ENCODE data around the gene GDPD4. TPM values are rescaled to one million over a fixed set of nuclear protein-coding genes. Genes with fewer than 3 reads are reported as not detected.
"Not testable (repeated sequence)": the region's sequence is repeated elsewhere in the genome, so short reads cannot be mapped to it uniquely, and the experiment has no call there.

GDPD4 gene
- total RNA-seq, 2 experiments from 2014 or later, result not detected

DNA sequence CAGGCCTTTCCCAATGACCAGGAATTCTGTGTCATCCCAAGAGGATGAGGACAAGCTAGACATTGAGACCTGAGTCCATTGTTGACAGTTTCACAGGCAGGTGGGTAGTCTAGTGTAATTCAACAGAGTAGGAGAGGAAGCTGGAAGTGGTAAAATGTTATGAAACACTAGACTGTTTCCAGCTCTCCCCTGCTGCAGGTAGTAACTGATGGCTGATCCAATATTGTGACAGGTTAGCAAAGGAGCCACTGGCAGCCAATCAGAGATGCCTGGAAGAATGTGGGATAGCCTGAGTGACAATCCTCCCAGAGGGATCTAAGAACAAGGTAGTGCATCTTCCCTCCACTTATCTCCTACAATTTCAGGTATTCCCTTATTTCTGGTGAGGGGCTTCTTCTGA, 10.6 kb upstream of the GDPD4 start:
- H3K9me3 Mint-ChIP-seq, result no peaks in the 10 kb centered on the region
- ChIA-PET CTCF (interaction anchor here (0.6 to 1.0 kb wide), 2 partner anchors 29 to 80 kb away, joined by 3 to 4 read pairs; no protein-coding TSS in a partner anchor), POLR2A (no interaction called here)
- no peaks in the 10 kb centered on the region for H3K36me3 Mint-ChIP-seq (ENCODE audit: low read depth)
- H3K4me3 Mint-ChIP-seq, result no peak overlapping the region
- DNase-seq, result no peak
- H3K27me3 Mint-ChIP-seq, result peaks cover 15% of the 10 kb centered on the region
- H3K27ac Mint-ChIP-seq, result no peak overlapping the region
- no peaks in the 10 kb centered on the region for H3K4me1 Mint-ChIP-seq

DNA sequence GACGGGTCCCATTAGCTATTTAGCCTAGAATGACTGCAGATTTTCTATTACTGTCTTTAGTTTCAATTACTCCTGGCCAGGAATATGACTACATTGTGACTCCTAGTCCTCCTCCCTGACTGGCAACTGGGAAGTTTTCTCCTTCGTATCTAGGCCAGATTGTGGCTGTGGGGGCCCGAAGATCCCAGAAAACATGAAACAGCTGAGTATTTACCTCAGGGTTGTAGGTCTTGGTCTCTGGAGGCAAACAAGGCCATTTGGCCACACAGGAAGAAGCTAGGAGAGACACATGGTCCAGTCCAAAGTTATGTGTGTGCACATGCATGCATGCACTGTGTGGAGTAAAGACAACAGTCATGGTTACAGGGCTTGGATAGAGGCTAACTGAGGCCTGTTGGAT, 10.2 kb upstream of the GDPD4 start:
- no peaks in the 10 kb centered on the region for H3K36me3 Mint-ChIP-seq (ENCODE audit: low read depth)
- no peaks in the 10 kb centered on the region for H3K4me1 Mint-ChIP-seq
- POLR2A ChIA-PET, result no interaction called here
- CTCF ChIA-PET, result interaction anchor here (0.6 to 1.0 kb wide), 2 partner anchors 29 to 80 kb away, joined by 3 to 4 read pairs; no protein-coding TSS in a partner anchor
- no peak overlapping the region for H3K27ac Mint-ChIP-seq
- no peak overlapping the region for H3K4me3 Mint-ChIP-seq
- DNase-seq, result no peak
- no peaks in the 10 kb centered on the region for H3K9me3 Mint-ChIP-seq
- H3K27me3 Mint-ChIP-seq, result peaks cover 15% of the 10 kb centered on the region

DNA sequence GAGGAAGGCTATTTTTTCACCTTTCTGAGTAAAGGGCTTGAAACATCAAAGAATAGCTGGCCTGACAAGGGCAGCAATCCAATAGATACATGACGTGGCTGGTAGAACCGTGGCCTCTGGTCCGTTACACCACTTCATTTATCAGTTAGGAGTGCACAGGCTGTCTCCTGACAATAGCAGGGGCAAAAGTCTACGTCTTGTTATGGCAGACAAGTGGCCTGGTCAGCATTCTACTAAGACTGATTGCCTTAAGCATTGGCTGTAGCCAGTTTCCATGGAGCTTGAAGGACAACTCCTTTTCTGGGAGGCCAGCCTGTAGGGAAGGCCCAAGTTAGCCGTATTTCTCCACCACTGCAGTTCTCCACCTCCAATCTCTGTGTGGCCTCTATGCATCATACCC, 9.2 kb upstream of the GDPD4 start:
- ChIA-PET POLR2A (no interaction called here), CTCF (no interaction called here)
- peaks cover 10% of the 10 kb centered on the region for H3K27me3 Mint-ChIP-seq
- no peaks in the 10 kb centered on the region for H3K4me1 Mint-ChIP-seq
- no peaks in the 10 kb centered on the region for H3K9me3 Mint-ChIP-seq
- DNase-seq, result no peak
- no peak overlapping the region for H3K27ac Mint-ChIP-seq
- no peak overlapping the region for H3K4me3 Mint-ChIP-seq
- H3K36me3 Mint-ChIP-seq (ENCODE audit: low read depth), result no peaks in the 10 kb centered on the region

- no peak for DNase-seq
- Mint-ChIP-seq H3K4me1 (no peaks in the 10 kb centered on the region), H3K27me3 (peaks cover 7% of the 10 kb centered on the region), H3K27ac (no peak overlapping the region), H3K36me3 (ENCODE audit: low read depth) (no peaks in the 10 kb centered on the region), H3K9me3 (no peaks in the 10 kb centered on the region), H3K4me3 (no peak overlapping the region)
- ChIA-PET POLR2A (no interaction called here), CTCF (no interaction called here)
Measured at GRCh38 chr11:77309401-77310085, 8.1 kb upstream of the GDPD4 start.

GRCh38 chr11:77308838-77309237, 7.4 kb upstream of the GDPD4 start:
- no peaks in the 10 kb centered on the region for H3K9me3 Mint-ChIP-seq
- H3K36me3 Mint-ChIP-seq (ENCODE audit: low read depth), result no peaks in the 10 kb centered on the region
- no peak for DNase-seq
- CTCF ChIA-PET, result no interaction called here
- no peak overlapping the region for H3K4me3 Mint-ChIP-seq
- no peaks in the 10 kb centered on the region for H3K4me1 Mint-ChIP-seq
- H3K27me3 Mint-ChIP-seq, result peaks cover 7% of the 10 kb centered on the region
- POLR2A ChIA-PET, result no interaction called here
- no peak overlapping the region for H3K27ac Mint-ChIP-seq

GRCh38 chr11:77303328-77303727, 1.8 kb upstream of the GDPD4 start:
- ChIA-PET CTCF (no interaction called here), POLR2A (no interaction called here)
- Mint-ChIP-seq H3K4me1 (no peaks in the 10 kb centered on the region), H3K27me3 (peaks cover 7% of the 10 kb centered on the region), H3K4me3 (no peak overlapping the region), H3K27ac (no peak overlapping the region), H3K36me3 (ENCODE audit: low read depth) (no peaks in the 10 kb centered on the region), H3K9me3 (no peaks in the 10 kb centered on the region)
- no peak for DNase-seq

DNA sequence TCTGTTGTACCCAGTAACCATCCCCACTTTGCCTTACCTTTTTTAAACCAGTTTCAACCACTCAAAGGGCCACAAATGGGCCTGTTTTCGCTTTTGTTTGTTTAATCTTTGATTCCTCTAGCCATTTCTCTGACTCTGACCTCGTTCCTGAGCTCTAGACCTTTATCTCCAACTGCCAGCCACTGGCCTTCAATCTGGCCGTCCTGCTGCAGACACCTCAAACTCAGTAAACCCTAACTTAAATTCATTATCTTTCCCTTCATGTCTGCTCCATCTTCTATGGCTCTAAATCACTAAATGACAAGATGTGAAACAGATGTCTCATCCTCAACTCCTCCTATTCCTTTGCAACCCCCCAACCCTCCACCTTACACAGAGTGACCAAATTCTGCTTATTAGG, 1.3 kb upstream of the GDPD4 start:
- peaks cover 4% of the 10 kb centered on the region for H3K27me3 Mint-ChIP-seq
- no peak overlapping the region for H3K27ac Mint-ChIP-seq
- no peaks in the 10 kb centered on the region for H3K9me3 Mint-ChIP-seq
- ChIA-PET CTCF (no interaction called here), POLR2A (no interaction called here)
- H3K4me1 Mint-ChIP-seq, result no peaks in the 10 kb centered on the region
- H3K36me3 Mint-ChIP-seq (ENCODE audit: low read depth), result no peaks in the 10 kb centered on the region
- H3K4me3 Mint-ChIP-seq, result no peak overlapping the region
- no peak for DNase-seq

GRCh38 chr11:77300695-77301094, 791 bp downstream of the GDPD4 start:
- H3K4me1 Mint-ChIP-seq, result no peaks in the 10 kb centered on the region
- no peaks in the 10 kb centered on the region for H3K36me3 Mint-ChIP-seq (ENCODE audit: low read depth)
- CTCF ChIA-PET, result no interaction called here
- no peak overlapping the region for H3K4me3 Mint-ChIP-seq
- no peak for DNase-seq
- H3K27ac Mint-ChIP-seq, result no peak overlapping the region
- no peaks in the 10 kb centered on the region for H3K27me3 Mint-ChIP-seq
- POLR2A ChIA-PET, result no interaction called here
- no peaks in the 10 kb centered on the region for H3K9me3 Mint-ChIP-seq

DNA sequence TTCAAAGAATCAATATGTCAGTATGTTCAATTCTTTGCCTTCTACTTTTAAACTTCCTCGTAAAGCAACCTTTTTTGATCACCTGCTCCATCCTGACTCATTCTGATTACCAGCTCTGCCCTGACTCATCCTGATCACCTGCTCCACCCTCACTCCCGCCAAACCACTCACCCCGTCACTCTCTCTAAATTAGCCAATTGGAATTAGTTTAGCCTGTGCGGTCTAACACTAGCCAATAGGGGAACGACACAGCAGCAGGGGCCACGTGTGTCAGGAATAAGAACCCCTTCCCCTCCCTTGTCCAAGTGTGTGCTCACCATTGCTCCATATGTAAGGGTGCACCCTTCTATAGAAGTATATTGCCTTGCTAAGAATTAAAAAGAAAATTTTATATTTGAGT, 1.5 kb downstream of the GDPD4 start:
- H3K27ac Mint-ChIP-seq; H3K4me1 Mint-ChIP-seq; H3K4me3 Mint-ChIP-seq; H3K9me3 Mint-ChIP-seq; H3K27me3 Mint-ChIP-seq; DNase-seq; POLR2A ChIA-PET; H3K36me3 Mint-ChIP-seq (ENCODE audit: low read depth); CTCF ChIA-PET: not testable (repeated sequence)

- Mint-ChIP-seq H3K4me3 (no peak overlapping the region), H3K36me3 (ENCODE audit: low read depth) (no peaks in the 10 kb centered on the region), H3K27me3 (peaks cover 2% of the 10 kb centered on the region), H3K27ac (no peak overlapping the region), H3K4me1 (no peaks in the 10 kb centered on the region), H3K9me3 (no peaks in the 10 kb centered on the region)
- CTCF ChIA-PET, result no interaction called here
- no peak for DNase-seq
- POLR2A ChIA-PET, result no interaction called here
Measured at GRCh38 chr11:77299528-77299993, 1.9 kb downstream of the GDPD4 start.

DNA sequence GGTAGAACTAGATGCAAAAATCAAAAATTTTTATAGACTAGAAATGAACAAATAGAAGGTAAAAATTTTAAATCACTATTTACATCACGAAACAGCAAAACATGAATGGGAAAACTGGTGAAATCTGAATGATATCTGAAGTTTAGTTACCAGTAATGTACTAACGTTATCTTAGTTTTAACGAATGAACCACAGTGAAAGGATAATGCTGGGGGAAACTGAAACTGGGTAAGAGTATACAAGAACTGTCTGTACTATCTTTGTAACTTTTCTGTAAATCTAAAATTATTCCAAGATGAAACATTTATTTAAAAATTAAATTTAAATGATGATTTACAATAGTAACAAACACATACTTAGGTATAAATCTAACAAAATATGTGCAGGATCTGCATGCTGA, 7.4 kb downstream of the GDPD4 start:
- no peaks in the 10 kb centered on the region for H3K36me3 Mint-ChIP-seq (ENCODE audit: low read depth)
- H3K4me1 Mint-ChIP-seq, result no peaks in the 10 kb centered on the region
- H3K4me3 Mint-ChIP-seq, result no peak overlapping the region
- H3K27ac Mint-ChIP-seq, result no peak overlapping the region
- ChIA-PET CTCF (no interaction called here), POLR2A (no interaction called here)
- DNase-seq, result no peak
- H3K9me3 Mint-ChIP-seq, result no peaks in the 10 kb centered on the region
- peaks cover 20% of the 10 kb centered on the region for H3K27me3 Mint-ChIP-seq

DNA sequence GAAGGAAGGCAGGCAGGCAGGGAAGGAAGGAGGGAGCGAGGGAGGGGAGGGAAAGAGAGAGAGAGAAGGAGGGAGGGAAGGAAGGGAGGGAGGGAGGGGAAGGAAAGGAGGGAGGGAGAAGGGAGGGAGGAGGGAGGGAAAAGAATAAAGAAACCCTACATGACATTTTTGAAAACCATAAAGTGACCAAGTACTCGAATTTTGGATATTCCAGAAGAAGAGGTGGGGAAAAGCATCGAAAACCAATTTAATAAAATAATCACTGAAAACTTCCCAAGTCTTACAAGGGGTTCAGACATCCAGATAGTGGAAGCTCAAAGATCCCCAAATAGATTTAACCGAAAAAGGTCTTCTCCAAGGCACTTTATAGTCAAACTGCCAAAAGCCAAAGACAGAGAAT, 11.7 kb downstream of the GDPD4 start:
- no peaks in the 10 kb centered on the region for H3K4me1 Mint-ChIP-seq

GRCh38 chr11:77287615-77288273, 13.7 kb downstream of the GDPD4 start:
- Mint-ChIP-seq H3K4me1 (no peaks in the 10 kb centered on the region), H3K36me3 (ENCODE audit: low read depth) (no peaks in the 10 kb centered on the region), H3K27me3 (peaks cover 21% of the 10 kb centered on the region), H3K9me3 (no peaks in the 10 kb centered on the region), H3K27ac (no peak overlapping the region), H3K4me3 (no peak overlapping the region)
- CTCF ChIA-PET, result no interaction called here
- DNase-seq, result no peak
- POLR2A ChIA-PET, result no interaction called here

More for the DNA sequence above, 11.7 kb downstream of the GDPD4 start:
- Mint-ChIP-seq H3K9me3 (no peaks in the 10 kb centered on the region), H3K27me3 (peaks cover 30% of the 10 kb centered on the region), H3K36me3 (ENCODE audit: low read depth) (no peaks in the 10 kb centered on the region), H3K27ac (no peak overlapping the region), H3K4me3 (no peak overlapping the region)
- CTCF ChIA-PET, result no interaction called here
- DNase-seq, result no peak
- POLR2A ChIA-PET, result no interaction called here

DNA sequence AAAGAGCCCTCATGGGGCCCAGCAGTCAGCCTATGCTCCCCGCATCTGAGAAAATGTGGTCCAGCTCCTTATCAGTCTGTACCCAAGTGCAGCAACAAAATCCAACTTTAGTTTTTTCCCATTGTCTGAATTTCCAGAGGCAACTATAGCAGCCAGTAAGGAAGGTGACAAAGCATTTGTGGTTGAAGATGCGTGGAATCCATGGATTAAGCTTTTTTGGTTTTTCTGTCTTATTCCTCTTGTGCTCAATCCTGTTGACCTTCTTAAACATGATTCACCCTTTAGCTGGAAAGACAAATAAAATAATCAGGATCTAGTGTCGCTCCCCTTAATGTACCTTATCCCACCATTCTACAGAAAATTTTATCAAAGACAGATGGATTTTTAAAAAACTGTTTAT, 14.3 kb downstream of the GDPD4 start:
- POLR2A ChIA-PET, result no interaction called here
- H3K9me3 Mint-ChIP-seq, result no peaks in the 10 kb centered on the region
- no peaks in the 10 kb centered on the region for H3K4me1 Mint-ChIP-seq
- H3K27ac Mint-ChIP-seq, result no peak overlapping the region
- peaks cover 21% of the 10 kb centered on the region for H3K27me3 Mint-ChIP-seq
- DNase-seq, result no peak
- H3K4me3 Mint-ChIP-seq, result no peak overlapping the region
- CTCF ChIA-PET, result no interaction called here
- H3K36me3 Mint-ChIP-seq (ENCODE audit: low read depth), result no peaks in the 10 kb centered on the region
